ENCODE results near the gene VPS29. TPM values are rescaled to one million over a fixed set of nuclear protein-coding genes. Genes with fewer than 3 reads are reported as not detected.

VPS29 gene
- polyA plus RNA-seq, 1 of the 3 experiments (the other 2 are of a cell fraction), result 110 TPM

GRCh38 chr12:110548678-110549077, 46.8 kb upstream of the VPS29 start:
- H2AFZ ChIP-seq (ENCODE audit: low read depth), result no peak overlapping the region
- H3K79me2 ChIP-seq (ENCODE audit: insufficient read depth), result peaks cover 36% of the 10 kb centered on the region
- H3K4me1 ChIP-seq (ENCODE audit: control insufficient read depth in 1 of 2, insufficient read depth in 2 of 2, low read depth in 1 of 2, low read length in 1 of 2), result peaks cover 3 to 21% of the 10 kb centered on the region in 2 experiments; a peak in 3 of 4 replicates
- 74% methylated on average over 6 of the region's 7 CpGs for WGBS (ENCODE audit: low lambda C conversion rate)
- H3F3A ChIP-seq (replicated peaks; ENCODE audit: insufficient read depth), result peaks cover 42% of the 10 kb centered on the region
- peak overlapping the region in 1 of 2 experiments; percentile 5; a peak in 1 of 4 replicates for H3K27ac ChIP-seq (ENCODE audit: low read depth in 2 of 2, low read length in 1 of 2)
- no peak overlapping the region for H3K4me3 ChIP-seq (ENCODE audit: low read depth in 2 of 2, low read length in 1 of 2)
- CTCF ChIA-PET, result interaction anchor here (0.9 to 6.9 kb wide), 5 partner anchors 38 to 108 kb away, joined by 3 to 87 read pairs (median 4); partner anchors contain the start of genes ARPC3 and FAM216A
- no peak for DNase-seq
- TF ChIP-seq TCF12 (IDR thresholded peaks at IDR 0.05) (0 out of 2 replicates have a peak, but pooled peaks have one; percentile 6), SMC3 (IDR thresholded peaks at IDR 0.05; ENCODE audit: low read depth, low read length) (no peak)
- no peaks in the 10 kb centered on the region for H3K9me3 ChIP-seq
- no peak overlapping the region for H3K9ac ChIP-seq
- H3K27me3 ChIP-seq (ENCODE audit: insufficient read depth), result no peaks in the 10 kb centered on the region
- peaks cover 5 to 18% of the 10 kb centered on the region in 2 experiments for H3K36me3 ChIP-seq (replicated peaks in 1 of 2; ENCODE audit: control insufficient read depth in 1 of 2, insufficient read depth in 2 of 2, low read length in 1 of 2)
- POLR2A ChIA-PET, result interaction anchor here (0.5 kb wide), 1 partner anchor 81 kb away, joined by 4 read pairs; the partner anchor contains the start of gene GPN3
- peaks cover 30% of the 10 kb centered on the region for H4K20me1 ChIP-seq (ENCODE audit: insufficient read depth)
- no peak overlapping the region for H3K4me2 ChIP-seq
- no peaks in the 10 kb centered on the region for H3K9me2 ChIP-seq

- H3K4me2 ChIP-seq, result peak overlapping the region; percentile 53; the same call in 1 of the 2 replicates
- ChIA-PET POLR2A (no interaction called here), CTCF (no interaction called here)
- H3F3A ChIP-seq (replicated peaks; ENCODE audit: insufficient read depth), result peaks cover 42% of the 10 kb centered on the region
- peaks cover 28% of the 10 kb centered on the region for H4K20me1 ChIP-seq (ENCODE audit: insufficient read depth)
- peaks cover 5 to 20% of the 10 kb centered on the region in 2 experiments for H3K36me3 ChIP-seq (replicated peaks in 1 of 2; ENCODE audit: control insufficient read depth in 1 of 2, insufficient read depth in 2 of 2, low read length in 1 of 2)
- H3K4me3 ChIP-seq (ENCODE audit: low read depth in 2 of 2, low read length in 1 of 2), result no peak overlapping the region
- no peaks in the 10 kb centered on the region for H3K27me3 ChIP-seq (ENCODE audit: insufficient read depth)
- no peak for DNase-seq
- no peaks in the 10 kb centered on the region for H3K9me3 ChIP-seq
- TF ChIP-seq POLR2AphosphoS5 (IDR thresholded peaks at IDR 0.05; ENCODE audit: low read depth, low read length) (no peak), REST (IDR thresholded peaks at IDR 0.05; ENCODE audit: low read depth, low read length) (no peak), SMC3 (IDR thresholded peaks at IDR 0.05; ENCODE audit: low read depth, low read length) (no peak), CTCF (IDR thresholded peaks at IDR 0.05) (no peak), PBX3 (IDR thresholded peaks at IDR 0.05) (no peak), GATA2 (CRISPR knock-in tag; IDR thresholded peaks at IDR 0.05) (no peak), YY1 (IDR thresholded peaks at IDR 0.05; ENCODE audit: low read depth) (no peak), RXRA (IDR thresholded peaks at IDR 0.05; ENCODE audit: borderline replicate concordance, low read depth) (no peak), MXI1 (IDR thresholded peaks at IDR 0.05; ENCODE audit: low read depth, low read length) (no peak)
- H3K4me1 ChIP-seq (ENCODE audit: control insufficient read depth in 1 of 2, insufficient read depth in 2 of 2, low read depth in 1 of 2, low read length in 1 of 2), result peaks cover 4 to 21% of the 10 kb centered on the region in 2 experiments; a peak in 3 of 4 replicates
- WGBS (ENCODE audit: low lambda C conversion rate), result 91% methylated on average over 2 of the region's 2 CpGs
- peak overlapping the region in 1 of 2 experiments; percentile 67; a peak in 2 of 4 replicates for H3K27ac ChIP-seq (ENCODE audit: low read depth in 2 of 2, low read length in 1 of 2)
- H3K79me2 ChIP-seq (ENCODE audit: insufficient read depth), result peaks cover 31% of the 10 kb centered on the region
- no peak overlapping the region for H3K9ac ChIP-seq
- no peak overlapping the region for H2AFZ ChIP-seq (ENCODE audit: low read depth)
- H3K9me2 ChIP-seq, result no peaks in the 10 kb centered on the region
Observed at GRCh38 chr12:110547090-110547489, 45.2 kb upstream of the VPS29 start.
